ENCODE data around the gene RASGRF2.

- no peak for TF ChIP-seq HOXB6 (CRISPR knock-in tag; IDR thresholded peaks at IDR 0.05; ENCODE audit: borderline replicate concordance)
- no peak for TF ChIP-seq POLR2A (conservative IDR thresholded peaks at IDR 0.05)
- TF ChIP-seq HCFC1 (IDR thresholded peaks at IDR 0.05; ENCODE audit: low read depth, low read length) = no peak
- no peak for TF ChIP-seq FOSL1 (tag; conservative IDR thresholded peaks at IDR 0.05)
These were observed 222.5 kb downstream of the RASGRF2 start for GRCh38 chr5:81182396-81183390.

All from K562 (cell line).